ENCODE results near the gene HM13.

- no peak for TF ChIP-seq POLR2AphosphoS5 (IDR thresholded peaks at IDR 0.05)
- TF ChIP-seq CTCF (IDR thresholded peaks at IDR 0.05) = no peak
- TF ChIP-seq EP300 (IDR thresholded peaks at IDR 0.05) = no peak
- no peak for TF ChIP-seq POLR2A (IDR thresholded peaks at IDR 0.05)
Measured at GRCh38 chr20:31500527-31500926, 13.7 kb upstream of the HM13 start.

Measured in stomach (tissue), 4 donors.